Ramos (cell line): ENCODE data around the gene PDGFA.

Source experiments
- in situ Hi-C: fragments of 300-500 bp; cut with MboI; formaldehyde crosslinking; loops from one replicate; pipeline ENCODE4 v1.14.3; 2022; ENCODE audit warnings: low sequenced_read_pairs; ENCODE audit not compliant: unreplicated experiment

Gene PDGFA

DNA sequence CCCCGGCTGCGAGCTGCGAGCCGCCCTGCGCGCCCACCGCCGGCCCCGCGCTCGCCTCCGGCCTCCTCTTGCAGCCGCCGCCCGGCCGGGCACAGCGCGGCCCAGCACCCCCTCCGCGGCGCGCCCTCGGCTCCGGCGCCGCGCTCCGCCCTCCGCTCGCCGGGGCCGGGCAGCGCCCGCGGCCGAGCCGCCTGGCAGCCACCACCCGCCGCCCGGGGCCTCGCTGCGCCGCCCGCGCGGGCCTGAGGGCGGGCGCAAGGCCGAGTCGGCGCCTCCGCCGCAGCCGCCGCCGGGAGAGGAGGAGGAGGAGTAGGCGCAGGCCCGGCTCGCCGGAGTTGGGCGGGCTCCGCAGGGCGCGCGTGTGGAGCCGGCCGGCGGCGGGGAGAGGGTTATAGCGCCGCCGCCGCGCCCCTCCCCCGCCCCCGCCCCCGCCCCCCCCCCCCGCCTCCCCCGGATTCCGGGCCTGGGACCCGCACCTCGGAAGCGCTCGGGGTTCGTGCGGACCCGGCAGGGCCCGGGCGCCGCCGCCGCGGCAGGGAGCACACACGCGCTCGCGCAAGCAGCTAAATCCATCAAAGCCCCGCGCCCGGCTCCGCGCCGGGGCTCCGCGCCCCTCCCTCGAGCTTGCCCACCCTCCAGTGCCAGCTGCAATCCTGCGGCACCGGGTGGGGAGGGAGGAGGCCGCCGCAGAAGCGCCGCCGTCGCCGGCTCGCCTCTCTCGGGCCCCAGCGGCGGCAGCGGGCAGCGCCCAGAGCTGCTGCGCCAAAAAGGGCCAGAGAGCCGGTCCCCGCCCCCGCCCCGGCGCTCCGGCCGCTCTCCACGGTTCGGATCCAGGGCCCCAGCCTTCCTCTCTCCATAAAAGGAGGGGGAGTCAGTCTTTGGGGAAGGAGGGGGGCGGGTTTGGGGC, at the start of gene PDGFA:
Gene PDGFA (minus strand): TSS at position 363 of the 907 bp plus-strand sequence. CDS start 845 bp downstream, outside the sequence.
- in situ Hi-C loops = no loop called here

DNA sequence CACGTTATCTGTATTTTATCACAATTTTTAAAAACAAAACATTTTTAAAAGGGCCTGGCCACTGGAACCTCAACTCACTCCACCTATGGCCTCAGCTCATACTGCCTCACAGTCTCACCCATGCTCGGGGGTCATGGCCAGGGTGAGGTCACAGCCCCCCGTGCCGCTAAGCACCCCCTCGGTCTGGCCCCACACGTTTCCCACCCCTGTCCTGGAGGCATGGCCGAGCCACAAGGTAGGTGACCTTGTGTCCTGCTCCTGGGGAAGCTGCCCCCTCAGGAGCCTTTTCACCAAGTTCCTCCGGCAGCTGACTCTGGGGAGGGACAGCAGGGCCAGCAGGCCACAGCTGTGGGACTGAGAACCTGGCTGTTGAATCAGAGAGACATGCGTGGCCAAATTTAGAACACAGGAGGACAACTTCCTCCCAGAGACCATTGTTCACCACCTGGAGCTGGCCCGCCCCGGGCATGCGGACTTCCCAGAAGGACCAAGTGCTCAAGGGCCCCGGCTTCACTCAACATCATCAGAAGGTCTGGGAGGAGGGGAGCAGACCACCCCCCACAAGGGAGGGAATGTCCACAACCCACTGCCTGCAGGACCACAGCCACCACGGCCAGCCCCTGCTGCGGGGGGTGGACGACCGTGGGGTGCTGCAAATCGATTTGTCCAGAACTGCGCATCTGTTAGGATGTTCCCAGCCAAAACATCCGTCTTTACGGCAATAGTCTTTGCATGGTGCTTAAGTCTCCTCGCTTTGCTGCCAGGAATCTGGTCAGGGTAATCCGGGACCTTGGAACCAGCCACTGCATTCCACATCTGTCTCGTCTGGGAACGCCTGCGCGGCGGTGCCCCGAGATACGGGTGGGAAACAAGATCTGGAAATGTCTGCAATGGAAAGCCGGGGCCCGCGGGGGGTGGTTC, 48.6 kb upstream of the PDGFA start:
- in situ Hi-C loops = no loop called here

DNA sequence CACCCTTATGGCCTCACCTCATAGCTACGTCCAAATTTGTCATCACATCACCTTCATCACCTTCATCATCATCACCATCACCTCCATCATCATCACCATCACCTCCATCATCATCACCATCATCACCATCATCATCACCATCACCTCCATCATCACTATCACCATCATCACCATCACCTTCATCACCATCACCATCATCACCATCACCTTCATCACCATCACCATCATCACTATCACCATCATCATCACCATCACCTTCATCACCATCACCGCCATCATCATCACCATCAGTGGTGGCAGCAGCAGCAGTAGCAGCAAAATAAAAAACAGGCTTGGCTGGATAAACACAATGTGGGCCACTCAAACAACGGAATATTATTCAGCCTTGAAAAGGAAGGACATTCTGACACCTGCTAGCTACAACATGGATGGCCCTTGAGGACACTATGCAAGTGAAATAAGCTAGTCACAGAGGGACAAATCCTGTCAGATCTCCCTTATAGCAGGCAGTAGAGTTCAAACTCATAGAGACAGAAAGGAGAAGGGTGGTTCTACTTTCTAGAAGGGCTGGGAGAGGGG, 47.7 kb upstream of the PDGFA start:
- in situ Hi-C loops = no loop called here

GRCh38 chr7:566100-566499, 46.5 kb upstream of the PDGFA start:
- in situ Hi-C loops = no loop called here

DNA sequence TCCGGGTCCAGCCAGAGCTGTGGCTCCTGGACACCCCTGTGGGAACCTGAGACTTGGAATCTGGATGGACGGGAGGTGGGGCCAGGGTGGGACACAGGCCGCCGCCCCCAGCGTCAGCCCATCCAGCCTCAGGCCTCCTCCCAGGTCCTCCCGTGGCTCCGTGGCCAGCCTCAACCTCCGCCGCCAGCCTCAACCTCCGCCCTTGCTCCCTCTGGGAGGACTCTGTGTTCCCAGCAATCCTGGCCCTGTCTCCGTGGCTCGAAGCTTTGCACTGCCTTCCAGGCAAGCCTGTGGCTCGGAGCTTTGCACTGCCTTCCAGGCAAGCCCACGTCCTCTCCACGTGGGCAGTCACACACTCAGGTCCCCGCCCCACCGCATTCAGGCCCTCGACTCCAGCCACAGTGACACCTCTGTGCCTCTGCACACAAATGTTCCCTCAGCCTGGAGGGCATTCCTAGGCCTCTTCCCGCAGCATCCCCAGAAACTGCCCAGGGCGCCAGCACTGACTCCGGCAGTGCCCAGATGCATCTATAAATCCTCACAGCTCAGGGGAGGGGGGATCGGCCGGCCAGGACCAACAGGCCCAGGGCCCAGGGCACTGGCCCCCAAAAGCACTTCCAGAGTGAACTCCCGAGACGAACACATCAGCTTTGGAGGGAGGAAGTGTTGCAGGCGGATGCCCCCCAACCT, 44.7 kb upstream of the PDGFA start:
- in situ Hi-C loops = no loop called here

DNA sequence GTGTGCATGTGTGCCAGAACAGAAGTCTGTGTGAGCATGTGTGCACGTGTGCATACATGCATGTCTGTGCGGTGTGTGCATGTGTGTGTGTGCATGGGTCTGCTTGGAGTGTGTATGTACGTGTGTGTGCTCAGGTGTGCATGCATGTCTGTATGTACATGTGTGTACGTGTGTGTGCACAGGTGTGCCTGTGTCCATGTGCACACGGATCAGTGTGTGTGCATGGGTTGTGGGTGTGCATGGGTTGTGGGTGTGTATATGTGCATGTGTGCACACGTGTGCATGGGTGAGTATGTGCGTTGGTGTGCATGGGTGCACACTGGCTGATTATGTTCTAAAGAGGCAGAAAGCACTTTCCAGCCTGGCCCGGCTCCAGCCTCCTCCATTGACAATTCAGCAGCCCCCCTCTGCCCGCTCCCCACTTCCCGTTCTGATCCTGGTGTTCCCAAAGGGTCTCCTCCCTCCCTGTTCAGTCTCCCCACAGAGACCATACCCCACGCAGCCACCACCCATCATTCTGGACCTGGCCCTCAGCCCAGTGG, 44.1 kb upstream of the PDGFA start:
- in situ Hi-C loops = no loop called here

GRCh38 chr7:562789-563628, 43.4 kb upstream of the PDGFA start:
- in situ Hi-C loops = no loop called here

GRCh38 chr7:562374-562675, 42.7 kb upstream of the PDGFA start:
- in situ Hi-C loops = no loop called here

DNA sequence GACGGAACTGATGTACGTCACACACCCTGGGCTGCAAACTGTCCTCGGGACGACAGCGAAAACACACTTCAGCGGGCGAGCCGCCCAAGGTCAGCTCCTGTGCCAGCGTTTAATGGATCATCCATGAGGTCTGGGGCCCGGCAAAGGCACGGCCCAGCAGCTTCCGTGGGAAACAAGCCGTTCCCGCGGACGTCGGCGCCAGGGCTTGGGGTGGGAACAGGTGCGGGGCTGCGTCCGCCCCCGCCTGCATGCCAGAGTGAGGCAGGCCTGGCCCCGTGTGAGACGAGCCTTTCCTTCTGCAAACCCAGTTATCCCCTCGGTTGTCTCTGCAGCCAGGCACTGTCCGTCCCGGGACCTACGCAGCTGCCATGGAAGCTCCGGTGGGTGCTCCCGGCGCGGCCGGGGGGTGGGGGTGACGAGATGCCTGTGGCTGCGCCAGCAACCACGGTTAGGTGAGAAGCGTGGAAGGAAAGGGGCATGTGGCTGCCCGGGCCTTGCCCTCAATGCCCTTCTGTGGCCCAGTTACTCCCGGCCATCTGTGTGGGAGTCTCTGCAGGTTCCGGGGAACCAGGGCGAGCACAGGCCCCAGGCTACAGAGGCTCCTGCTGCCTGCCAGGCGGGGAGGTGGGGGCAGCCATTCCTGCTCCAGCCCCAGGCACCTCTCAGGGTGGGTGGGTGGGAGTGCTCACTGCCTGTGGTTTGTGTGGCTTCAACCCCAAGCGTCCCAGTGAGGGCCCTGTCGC, 42.2 kb upstream of the PDGFA start:
- in situ Hi-C loops = no loop called here

GRCh38 chr7:560966-561630, 41.5 kb upstream of the PDGFA start:
- in situ Hi-C loops = no loop called here

- in situ Hi-C loops = no loop called here
Observed at GRCh38 chr7:559396-559705, 39.7 kb upstream of the PDGFA start.

- in situ Hi-C loops = no loop called here
Observed at GRCh38 chr7:557558-557881, 37.9 kb upstream of the PDGFA start.

GRCh38 chr7:556837-557557, 37.4 kb upstream of the PDGFA start:
- in situ Hi-C loops = no loop called here

GRCh38 chr7:556291-556826, 36.7 kb upstream of the PDGFA start:
- in situ Hi-C loops = no loop called here

DNA sequence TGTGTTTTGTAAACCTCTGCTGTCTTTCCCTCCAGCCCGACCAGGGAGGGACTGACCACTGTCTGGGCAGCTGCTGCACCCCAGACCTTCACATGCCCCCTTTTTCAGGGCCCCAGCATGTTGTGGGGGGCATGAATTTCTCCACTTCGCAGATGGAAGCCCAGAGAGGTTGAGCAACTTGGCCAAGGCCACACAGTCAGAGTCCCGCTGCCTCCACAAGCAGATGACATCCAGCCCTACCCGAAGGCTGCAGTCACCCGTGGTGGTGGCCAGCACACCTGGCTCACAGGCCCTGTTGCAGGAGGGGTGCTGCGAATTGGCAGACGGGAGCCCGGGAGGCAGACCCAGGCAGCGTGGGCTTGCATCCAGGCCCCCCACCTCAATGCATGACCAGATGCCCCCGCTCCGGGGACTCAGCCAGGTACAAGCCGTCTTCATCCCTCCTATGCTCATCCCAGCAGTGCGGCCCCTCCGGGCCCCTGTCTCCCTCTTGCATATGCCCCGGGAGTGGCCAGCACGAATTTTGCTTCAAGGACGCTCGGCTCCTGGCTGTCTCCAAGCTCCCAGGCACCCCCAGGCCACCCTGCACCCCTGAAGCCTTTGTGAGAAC, 36.0 kb upstream of the PDGFA start:
- in situ Hi-C loops = no loop called here

DNA sequence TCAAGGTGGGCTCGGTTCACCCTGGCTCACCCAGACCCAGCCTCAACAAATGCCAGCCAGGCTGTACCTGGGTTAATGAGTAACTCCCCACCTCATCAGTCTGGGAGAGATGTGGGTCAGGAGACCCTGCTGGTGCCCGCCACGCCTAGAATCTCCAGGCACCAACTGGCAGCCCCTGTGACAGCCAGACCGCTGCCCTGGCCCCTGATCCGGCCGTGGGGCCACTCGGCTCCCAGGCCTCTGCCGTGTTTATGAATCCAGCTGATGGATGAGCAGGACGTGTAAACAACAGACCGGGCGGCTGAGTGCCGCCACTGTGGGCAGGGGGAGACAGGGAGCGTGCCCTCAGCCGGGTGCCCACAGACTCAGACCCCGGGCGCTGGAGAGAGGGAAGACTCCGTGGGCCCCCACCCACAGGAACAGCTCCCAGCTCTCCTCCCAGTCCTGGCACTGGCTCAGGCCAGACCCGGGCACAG, 34.0 kb upstream of the PDGFA start:
- in situ Hi-C loops = no loop called here
